ENCODE measurements around the gene ARPC5L.

ARPC5L gene

DNA sequence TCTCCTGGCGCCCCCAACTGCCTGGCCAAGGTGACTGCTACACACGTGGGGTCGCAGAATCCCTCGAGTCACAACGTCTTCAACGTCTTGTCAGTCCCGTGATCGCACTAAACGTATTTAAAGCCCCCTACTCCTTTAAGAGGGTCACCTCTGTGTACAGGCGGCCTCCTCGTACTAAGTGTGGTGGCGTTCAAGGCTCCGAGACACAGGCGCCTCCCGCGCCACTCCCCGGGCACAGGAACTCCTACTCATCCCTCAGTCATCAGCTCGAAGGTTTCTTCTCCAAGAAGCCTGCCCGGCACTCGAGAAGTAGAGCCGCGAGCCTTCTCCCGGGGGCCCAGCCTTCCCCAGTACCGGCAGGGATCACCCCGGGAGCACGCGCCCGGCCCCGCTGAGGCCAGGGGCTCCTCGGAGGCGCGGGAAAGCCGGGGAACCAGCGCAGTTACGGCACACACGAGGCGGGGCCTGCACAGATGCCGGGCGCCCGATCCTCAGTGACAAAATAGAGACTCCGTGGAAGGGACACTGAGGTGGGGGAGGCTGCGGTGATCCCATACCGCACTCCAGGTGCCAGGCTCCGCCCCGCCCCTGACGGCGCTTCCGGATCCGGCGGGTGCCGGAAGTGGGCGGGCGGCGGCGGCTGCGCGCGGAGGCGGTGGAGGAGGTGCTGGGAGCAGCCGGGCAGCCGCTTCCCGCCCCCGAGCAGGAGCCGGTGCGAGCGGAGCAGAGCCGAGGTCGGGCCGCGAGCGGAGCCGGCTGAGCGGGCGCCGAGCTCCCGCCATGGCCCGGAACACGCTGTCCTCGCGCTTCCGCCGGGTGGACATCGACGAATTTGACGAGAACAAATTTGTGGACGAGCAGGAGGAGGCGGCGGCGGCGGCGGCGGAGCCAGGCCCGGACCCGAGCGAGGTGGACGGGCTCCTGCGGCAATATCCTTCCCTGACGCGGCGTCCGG, 6.9 kb downstream of the ARPC5L start:
- peak; percentile 93 for DNase-seq (ENCODE audit: low spot score)

DNA sequence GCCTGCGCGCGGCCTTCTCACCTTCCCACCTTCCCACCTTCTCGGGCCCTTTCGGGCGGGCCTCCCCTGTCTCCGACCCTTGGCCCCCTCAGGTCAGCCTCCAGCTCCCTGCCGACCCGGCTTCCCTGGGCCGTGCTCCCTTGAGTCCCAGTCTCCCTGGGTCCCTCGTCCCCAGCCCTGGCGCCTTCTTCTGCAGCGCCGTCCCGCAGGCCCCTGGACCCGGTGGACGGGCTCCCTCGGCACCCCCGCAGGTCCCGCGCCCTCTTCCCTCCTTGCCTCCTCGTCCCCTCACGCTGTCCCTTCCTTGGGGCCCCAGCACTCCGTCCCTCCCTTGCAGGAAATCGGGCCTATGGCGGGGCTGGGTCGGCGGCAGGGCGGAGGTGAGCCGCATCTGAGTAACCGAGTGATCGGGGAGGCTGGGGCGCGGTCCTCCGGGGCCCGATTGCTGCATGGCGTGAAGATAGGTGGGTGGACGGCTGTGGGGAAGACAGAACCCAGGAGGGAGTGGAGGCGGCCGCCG, 7.6 kb downstream of the ARPC5L start:
- DNase-seq (ENCODE audit: low spot score), result peak; percentile 47

DNA sequence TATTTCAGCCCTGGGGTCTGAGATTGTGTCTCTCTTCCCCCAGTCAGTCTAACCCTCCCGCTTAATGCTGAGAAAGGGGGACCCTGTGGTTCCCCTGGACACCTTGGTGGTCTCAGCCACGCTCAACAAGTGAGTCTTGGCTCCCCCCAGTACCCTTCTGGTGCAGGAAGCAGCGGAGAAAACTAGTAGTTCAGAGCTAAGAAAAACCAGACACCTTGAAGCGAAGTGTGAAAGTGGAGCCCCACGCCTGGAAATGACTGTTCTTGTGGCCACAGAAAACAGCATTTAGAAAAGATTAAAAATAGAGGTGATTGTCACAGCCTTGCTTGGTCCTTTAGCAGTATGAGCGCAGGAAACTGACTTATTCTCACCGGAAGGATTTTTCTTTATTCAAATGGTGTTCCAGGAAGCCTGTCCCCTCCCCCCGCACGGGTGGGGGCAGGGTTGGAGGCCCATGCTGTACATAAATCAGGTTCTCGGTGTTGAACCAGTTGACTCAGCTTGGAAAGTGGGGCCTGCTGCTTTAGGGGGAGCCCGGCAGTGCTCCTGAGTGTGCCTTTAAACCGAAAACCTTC, 8.1 kb downstream of the ARPC5L start:
- DNase-seq (ENCODE audit: low spot score), result peak; percentile 57

DNA sequence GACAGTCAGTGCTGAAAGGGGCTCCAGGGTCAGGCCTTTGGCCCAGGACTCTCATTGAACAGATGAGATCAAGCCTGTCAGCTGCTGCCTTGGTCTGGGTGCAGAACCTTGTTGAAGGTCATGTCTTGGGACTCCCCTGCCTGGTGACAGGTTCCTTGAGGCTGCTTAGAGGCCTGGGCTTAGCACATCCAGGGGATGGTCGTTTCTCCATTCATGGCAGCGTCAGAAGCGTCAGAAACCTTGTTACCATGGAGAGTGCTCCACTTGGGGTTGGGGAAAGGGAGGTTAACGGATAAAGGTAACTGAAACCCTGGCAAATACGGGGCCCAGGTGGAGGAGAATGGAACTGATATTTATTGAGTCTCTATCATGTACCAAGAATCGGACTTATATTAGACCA, 8.8 kb downstream of the ARPC5L start:
- DNase-seq (ENCODE audit: low spot score), result no peak

DNA sequence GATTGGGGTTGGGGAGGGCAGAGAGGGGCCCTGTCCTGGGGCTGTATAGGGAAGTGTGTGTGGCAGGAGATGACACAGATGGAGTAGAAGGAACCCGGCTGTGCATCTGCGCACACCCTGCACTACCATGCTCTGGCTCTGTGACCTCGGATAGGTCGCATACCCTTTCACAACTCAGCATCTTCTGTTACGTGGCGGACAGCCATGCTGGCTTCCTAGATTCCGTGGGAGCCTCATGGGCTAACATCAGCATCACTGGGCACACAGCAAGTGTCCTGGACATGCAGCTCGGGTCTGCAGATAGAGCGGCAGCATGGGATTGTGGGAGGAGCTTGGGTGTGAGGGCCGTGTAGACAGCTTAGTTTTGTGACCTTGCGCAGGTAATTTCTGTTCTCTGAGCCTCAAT, 9.2 kb downstream of the ARPC5L start:
- no peak for DNase-seq (ENCODE audit: low spot score)

DNA sequence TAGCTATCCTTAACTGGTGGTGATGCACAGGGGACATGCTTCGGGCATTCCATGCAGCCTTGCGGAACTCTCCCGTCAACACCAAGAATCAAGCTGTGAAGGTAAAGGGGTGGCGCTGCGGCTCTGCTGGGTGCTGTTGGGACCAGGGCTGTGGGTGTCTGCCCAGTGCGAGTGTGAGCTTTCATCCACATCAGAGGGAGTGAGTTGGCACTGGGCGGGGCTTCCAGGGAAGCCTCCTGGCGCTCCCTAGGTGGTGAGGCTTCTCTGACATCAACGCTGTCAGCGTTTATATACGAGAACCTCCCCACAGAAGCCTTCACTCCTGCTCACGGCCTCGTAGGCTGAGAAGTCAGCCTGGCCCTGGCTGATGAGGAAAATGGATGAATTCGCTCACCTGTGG, 11.7 kb downstream of the ARPC5L start:
- DNase-seq (ENCODE audit: low spot score), result no peak

DNA sequence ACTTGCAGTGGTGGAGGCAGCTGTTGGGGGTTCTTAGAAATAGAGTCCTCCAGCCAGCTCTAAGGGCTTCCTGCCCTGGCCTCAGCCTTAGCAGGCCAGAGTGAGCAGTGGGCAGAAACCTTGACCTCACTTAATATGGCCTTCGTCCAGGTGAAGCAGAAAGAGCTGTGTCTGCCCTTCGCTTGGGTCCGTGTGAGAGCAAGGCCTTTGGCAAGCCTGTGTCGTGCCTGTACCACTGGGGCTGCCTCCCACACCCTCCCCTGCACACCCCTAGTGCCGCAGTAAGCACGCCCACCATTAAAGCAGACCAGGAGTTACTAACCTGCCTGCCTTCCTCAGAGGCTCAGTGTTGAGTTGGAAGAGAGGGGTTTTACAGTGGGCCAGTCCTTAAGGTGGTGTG, 13.6 kb downstream of the ARPC5L start:
- no peak for DNase-seq (ENCODE audit: low spot score)

DNA sequence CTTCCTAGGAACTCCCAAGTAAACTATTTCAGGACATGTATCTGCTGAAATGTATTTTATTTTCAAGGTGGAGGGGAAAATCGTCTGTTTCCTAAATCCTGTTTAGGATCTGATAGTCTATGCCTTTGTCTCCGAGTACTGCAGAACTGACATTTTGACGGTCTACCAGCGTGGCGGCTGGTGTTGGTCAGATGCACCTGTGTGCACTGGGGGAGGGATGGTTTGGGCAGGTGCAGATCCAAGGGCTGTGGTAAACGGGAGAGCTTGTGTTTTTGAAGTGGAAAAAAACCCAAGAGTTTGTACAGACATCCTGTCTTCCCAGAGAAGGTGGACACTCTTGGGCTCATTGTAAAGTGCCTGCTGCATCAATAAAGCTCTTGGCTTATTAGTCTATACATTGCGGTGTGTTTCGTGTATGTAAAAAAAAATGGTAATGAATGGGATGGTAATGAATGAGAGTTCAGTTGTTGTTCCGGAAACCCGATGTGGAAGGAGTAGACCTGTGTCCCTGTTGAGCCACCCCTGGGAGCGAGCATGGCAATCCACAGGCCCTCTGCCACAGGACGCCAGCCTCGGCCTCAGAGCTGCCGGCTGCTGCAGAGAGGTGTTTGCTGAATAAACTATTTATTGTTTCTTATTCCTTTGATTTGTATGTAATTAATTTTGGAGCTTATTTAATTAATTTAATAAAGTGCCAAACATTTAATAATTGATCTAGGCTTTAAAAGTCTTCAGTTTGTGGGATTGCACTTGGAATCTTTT, 15.3 kb downstream of the ARPC5L start:
- no peak for DNase-seq (ENCODE audit: low spot score)

DNA sequence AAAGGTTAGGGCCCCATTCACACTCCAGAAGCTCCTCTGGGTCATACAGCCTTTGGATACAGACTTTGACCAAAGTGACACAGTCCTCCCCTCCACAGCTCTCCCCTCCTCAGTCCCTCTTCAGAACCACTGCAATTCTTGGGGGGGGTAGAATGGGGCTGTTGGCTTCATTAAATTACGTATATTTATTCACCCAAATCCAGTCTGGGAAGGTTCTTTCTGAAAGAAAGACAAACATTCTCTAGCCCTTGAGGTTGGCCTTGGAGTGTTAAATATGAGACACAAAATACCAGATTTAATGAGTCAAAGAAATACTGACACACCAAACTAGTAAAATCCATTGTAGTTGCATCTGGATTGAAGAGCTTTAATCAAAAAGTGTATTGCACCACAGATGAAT, 16.1 kb downstream of the ARPC5L start:
- no peak for DNase-seq (ENCODE audit: low spot score)

DNA sequence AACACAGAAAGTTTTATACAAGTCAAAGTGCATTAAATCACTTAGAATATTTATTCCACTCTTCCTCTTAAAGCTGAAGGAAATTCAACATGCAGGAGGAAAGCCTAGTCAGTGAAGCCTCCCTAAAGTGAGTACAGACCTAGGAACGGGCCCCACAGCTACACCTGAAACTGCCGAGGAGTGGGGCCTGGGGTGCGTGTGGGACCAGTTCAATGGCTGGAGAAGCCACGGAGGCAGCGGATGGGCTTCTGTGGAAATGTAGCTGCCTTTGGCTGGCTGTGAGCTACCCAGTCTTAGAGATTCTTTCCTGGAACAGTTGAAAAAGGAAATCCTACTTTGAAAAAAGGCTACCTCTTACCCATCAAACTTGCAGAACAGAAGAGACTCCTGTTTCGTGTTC, 16.6 kb downstream of the ARPC5L start:
- no peak for DNase-seq (ENCODE audit: low spot score)

DNA sequence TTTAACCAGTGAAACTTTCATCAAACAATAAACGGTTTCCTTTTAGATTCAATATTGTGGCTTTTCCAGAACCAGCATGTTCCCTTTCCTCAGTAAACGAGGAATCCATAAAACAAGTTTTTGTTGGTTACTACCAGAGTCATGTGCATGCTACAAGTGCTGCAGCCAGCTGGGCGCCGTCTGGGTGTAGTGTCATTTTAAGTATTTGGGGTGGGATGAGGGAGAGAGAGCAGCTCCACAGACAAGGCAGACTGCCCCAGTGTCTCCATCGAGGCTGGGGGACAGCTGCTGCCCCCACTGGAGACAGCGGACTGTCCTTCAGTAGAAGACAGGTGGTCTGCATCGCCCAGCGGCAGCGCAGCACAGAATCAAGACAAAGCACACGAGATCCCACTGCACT, 17.3 kb downstream of the ARPC5L start:
- no peak for DNase-seq (ENCODE audit: low spot score)

DNA sequence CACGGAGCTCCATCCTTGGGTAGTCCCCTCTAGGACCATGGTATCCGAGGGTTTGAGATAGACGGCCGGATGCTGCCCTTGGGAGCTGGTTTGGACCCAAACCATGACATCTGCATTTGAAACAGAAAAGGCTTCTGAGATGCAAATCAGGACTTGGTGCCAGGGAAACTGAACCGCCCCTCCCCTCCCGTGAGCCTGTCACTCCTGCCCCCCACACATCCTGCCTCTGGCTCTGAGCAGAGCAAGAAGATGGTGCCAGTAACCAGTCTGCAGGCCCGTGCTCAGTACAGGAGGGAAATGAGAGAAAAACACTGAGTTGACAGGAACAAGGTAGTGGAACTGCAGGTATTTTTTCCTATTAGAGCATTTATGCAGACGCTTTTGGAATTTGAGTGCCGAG, 18.6 kb downstream of the ARPC5L start:
- peak; percentile 52 for DNase-seq (ENCODE audit: low spot score)

DNA sequence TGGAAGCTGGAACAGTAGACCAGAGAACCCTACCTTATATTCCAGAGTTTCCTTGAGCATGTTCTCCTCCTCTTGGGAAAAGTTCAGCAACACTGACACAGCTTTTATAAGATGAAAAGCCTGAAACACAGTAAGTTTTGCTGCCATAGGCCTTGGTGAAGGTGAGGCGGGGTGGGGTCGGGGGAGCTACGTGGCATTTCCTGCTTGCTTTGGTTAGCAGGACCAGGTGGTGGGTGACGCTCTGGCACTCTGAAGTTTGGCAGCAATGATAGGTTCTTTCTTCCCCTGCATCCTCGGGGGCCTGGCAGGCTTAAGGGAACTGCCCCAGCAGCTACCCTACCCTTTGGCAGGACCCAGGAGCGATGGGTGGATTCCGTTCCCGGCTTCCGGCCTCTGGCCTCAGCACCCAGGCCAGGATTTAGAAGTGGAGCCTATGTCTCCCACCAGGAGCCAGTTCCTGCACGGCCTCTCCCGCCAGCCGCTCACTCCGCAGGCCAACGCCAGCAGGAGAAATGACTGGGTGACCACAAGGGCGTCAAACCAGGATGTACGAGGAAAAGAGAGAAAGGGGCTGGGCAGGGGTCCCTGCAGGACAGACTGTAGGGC, 19.3 kb downstream of the ARPC5L start:
- DNase-seq (ENCODE audit: low spot score), result no peak

DNA sequence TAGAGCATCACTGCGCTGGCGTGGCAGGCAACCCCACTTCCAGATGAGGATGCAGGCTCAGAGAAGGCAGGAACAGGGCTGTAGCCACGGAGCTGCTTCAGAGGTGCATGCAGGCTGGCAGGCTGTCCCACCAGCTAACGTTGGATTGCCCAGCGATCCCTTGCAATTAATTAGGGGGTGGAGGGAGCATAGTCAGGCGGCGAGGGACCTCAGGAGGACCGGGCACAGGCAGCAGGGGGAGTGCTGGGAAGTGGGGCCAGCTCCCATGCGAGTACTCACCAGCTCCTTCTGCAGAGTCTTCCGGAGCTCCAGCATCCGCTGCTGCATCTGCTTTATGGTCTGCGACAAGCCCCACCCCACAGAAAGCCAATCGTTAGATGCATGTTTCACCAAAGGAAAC, 20.3 kb downstream of the ARPC5L start:
- DNase-seq (ENCODE audit: low spot score), result no peak

DNA sequence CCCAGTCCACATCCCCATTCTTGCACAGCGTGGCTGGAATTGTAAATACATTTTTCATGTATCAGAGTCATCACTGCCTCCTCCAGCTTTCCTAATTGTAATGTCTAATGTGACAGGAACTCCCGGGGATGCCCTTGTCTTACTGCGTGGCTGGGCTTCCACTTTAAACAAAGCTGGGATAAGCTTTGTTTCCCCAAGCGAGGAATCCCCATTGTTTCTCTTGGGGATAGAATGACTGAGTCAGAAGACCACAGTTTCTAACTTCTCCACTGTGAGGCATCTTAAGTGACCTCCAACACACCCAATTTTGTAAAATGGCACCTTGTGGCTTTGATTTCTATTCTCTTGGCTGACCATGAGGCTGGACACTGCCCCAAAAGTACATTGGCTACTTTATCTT, 22.4 kb downstream of the ARPC5L start:
- DNase-seq (ENCODE audit: low spot score), result no peak

DNA sequence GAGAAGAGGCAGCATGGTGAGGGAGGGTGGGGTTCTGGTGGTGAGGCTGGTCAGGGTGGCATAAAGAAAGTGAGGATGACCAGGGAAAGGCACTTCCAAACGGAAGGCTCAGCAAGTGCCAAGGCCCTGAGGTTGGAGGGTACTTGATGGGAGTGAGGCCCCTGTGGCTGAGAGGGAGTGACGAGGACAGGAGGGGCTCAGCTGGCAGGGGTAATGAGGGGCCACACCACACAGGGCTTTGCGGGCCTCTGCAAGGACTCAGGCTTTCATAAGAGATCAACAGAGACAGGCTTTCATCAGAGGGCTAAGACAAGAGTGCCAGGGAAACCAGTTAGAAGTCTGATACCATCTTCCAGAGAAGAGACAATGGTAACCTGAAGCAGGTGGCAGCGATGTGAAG, 23.6 kb downstream of the ARPC5L start:
- no peak for DNase-seq (ENCODE audit: low spot score)

DNA sequence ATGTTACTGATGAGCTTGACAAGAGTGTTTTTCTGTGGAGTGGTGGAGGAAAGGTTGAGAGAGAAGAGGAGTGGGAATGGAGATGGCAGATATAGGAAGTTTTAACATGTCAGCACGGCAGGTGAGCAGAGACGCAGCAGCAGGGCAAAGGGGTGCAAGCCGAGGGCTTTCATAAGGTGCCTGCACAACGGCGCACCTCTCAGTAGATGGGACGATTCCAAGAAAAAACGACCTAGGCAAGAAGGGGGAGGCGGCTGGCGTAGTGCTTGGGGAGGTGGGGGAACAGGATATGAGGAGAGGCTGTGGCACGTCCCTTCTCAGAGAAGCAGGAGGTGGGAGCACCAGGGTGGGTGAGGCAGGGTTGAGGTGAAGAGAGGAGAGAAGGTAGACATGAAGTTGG, 24.5 kb downstream of the ARPC5L start:
- no peak for DNase-seq (ENCODE audit: low spot score)

DNA sequence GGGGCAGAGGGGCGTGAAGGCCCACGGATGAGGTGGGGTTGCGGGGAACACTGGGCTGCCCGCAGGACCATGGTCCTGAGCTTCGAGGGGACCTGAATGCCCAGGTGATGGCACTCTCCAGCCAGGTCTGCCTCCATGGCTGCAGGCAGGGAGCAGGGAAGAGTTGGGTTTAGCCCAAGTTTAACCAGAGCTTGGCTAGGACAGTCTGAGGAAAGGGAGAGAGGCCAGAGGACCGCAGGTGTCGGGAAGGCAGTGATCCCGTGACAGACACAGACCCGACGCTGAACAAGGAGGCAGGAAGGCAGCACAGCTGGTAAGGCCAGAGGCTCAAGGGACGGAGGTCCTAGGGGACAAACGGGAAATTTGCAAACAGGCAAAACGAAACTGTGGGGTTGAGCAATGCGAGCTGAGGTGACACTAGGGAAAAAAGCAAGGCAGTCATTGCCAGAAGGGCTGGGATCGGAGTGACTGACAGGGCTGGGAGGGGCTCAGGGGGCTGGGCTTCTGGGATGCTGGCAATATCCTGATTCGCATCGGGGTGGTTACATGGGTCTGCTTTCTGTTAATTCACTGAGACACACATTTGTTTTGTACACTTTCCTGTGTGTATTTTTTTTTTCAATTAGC, 25.0 kb downstream of the ARPC5L start:
- DNase-seq (ENCODE audit: low spot score), result no peak

DNA sequence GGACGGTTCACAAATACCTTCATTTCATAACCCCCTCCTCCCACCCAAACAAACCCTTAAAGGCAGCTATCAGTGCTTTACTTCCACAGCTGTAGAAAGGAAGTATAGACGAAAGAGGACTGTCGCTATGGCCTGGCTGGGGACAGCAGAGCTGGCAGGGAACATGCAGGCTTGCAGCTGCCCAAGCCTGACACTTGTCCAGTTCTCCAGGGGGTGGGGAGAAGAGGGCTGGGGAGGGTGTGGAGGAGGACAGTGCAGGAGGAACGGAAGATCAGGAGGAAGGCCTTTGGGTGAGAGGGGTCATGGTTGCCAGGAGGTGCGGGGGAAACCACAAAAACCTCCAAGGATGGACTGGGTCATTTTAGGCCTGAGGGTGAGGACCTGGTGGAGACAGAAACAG, 25.9 kb downstream of the ARPC5L start:
- no peak for DNase-seq (ENCODE audit: low spot score)

DNA sequence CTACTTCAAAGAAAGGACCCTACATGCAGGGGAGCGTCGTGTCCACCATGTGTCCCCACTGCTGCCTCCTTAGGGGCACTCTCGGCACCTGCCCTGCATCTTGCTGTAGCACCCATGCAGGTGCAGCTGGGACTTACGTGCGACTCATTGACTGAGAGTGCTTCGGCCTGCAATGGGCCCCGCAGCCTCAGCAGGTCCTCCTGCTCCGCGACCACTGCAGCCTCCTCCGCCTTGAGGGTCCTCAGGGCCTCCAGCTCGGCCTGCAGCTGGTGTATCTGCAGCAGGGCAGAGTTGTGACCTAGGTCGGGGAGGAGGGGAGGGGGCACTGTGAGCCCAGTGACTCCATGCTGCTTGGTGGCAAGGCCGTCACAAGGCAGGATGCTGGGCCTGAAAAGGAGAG, 27.1 kb downstream of the ARPC5L start:
- DNase-seq (ENCODE audit: low spot score), result no peak

DNA sequence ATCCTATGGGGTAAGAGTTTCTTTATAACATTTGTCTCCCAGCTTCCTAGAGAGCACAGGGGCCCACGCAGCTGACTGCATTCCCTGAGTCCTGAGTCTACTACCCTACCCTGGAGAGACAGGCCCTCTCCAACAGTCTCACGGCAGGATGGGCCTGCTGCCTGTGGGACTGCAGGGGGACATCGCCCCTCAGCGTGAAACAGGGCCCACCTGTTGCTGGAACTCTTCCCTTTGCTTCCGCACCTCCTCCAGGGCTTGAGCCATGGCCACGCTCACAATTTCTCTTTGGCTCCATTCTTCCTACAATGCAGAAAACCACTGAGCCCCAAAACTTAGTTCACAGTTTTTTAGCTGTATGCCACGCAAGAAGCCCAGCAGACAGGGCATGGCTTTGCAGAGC, 28.2 kb downstream of the ARPC5L start:
- DNase-seq (ENCODE audit: low spot score), result no peak

All from germinal center (tissue), 1 donor.